Activated naive CD8-positive, alpha-beta T cell treated with anti-CD3 and anti-CD28 coated beads, Interleukin-2, amount 50 U/mL, for 24 hours (primary cell): Measurements from ENCODE around the gene EHD3.
A peak's percentile ranks its signal among the peaks of the same experiment; 100 is the strongest.

Experiments used
- ATAC-seq: fragments of 150-1000 bp; cut with Tn5 transposase; one replicate; pipeline ENCODE4 v1.10.0; 2021
- DNase-seq: peaks from one replicate; pipeline ENCODE4 v3.0.0; 2021
- H3K27ac Mint-ChIP-seq: one replicate; pipeline ENCODE4 v1.8.0; 2021; ENCODE audit warnings: mild to moderate bottlenecking, mixed read lengths
- H3K27me3 Mint-ChIP-seq: one replicate; pipeline ENCODE4 v1.8.0; 2021; ENCODE audit warnings: mixed read lengths
- H3K36me3 Mint-ChIP-seq: one replicate; pipeline ENCODE4 v1.8.0; 2021; ENCODE audit warnings: low read depth, mixed read lengths
- H3K4me1 Mint-ChIP-seq: one replicate; pipeline ENCODE4 v1.8.0; 2021; ENCODE audit warnings: mixed read lengths
- H3K4me3 Mint-ChIP-seq: one replicate; pipeline ENCODE4 v1.8.0; 2021; ENCODE audit warnings: mild to moderate bottlenecking, moderate library complexity, mixed read lengths
- H3K9me3 Mint-ChIP-seq: one replicate; pipeline ENCODE4 v1.8.0; 2021; ENCODE audit warnings: mixed read lengths

The EHD3 gene

DNA sequence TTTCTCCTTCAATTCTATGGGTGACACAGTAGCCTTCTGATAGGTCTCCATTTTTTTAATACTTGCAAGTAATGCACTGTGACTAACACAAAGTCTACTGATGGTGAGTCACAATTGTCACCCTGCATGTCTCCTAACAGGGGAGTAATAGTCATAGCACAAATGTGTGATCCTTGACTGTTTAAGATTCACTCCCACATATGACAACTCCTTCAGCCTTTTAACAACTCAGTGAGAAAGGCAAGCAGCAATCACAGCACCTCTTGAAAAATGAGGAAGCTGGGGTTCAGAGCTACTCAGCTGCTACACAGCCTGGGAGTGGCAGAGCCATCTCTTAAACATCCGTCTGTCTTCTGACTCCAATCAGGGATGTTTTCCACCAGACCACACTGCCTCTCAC lies 63.8 kb downstream of the EHD3 start:
- H3K36me3 Mint-ChIP-seq: no peaks in the 10 kb centered on the region
- no peak overlapping the region for H3K4me3 Mint-ChIP-seq
- peaks cover 1% of the 10 kb centered on the region for H3K27me3 Mint-ChIP-seq
- H3K27ac Mint-ChIP-seq: no peak overlapping the region
- peaks cover 4% of the 10 kb centered on the region for H3K4me1 Mint-ChIP-seq
- DNase-seq: no peak
- H3K9me3 Mint-ChIP-seq: no peaks in the 10 kb centered on the region
- ATAC-seq: peak; percentile 91

DNA sequence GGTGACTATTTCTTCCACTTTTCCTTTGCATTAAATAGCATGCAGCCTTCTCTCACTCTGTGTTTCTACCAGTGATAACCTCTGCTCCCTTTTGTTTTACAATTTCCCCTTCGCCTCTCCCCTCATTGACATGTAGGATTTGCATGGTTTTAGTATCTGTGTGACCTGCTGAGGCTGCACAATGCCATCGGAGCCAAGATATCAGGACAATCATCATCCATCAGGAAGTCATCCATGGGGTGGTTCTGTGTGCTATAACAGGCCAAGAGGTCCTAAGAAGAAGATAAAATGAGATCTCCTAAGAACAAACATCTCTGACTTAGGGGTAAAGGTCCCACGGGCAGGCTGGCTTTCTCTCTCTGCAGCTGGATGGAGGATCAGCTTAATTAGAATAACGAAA lies 65.6 kb downstream of the EHD3 start:
- Mint-ChIP-seq H3K4me3 (no peak overlapping the region), H3K4me1 (peaks cover 4% of the 10 kb centered on the region), H3K27me3 (peaks cover 1% of the 10 kb centered on the region), H3K36me3 (no peaks in the 10 kb centered on the region), H3K9me3 (no peaks in the 10 kb centered on the region), H3K27ac (no peak overlapping the region)
- DNase-seq (no peak), ATAC-seq (no peak)

DNA sequence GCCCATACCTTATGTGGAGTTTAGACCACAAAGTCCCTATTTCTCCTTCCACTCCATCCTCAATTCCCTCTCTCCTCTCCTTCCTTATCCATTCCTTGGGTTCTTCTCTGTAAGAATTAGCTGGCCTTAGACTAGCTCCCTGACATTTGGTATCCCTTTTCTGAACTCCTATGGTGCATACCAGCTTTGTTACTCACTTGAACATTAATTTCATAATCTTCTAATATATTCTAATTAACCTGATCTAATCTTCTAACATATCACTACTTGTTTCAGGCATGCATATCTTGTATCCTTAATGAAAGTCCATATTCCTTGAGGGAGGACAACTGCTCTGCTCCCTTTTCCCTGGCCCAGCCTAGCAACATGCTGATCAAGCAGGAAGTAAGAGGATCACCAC lies 66.4 kb downstream of the EHD3 start:
- Mint-ChIP-seq H3K27ac (no peak overlapping the region), H3K27me3 (peaks cover 1% of the 10 kb centered on the region), H3K4me1 (peaks cover 4% of the 10 kb centered on the region), H3K36me3 (no peaks in the 10 kb centered on the region), H3K9me3 (no peaks in the 10 kb centered on the region), H3K4me3 (no peak overlapping the region)
- DNase-seq (no peak), ATAC-seq (no peak)

DNA sequence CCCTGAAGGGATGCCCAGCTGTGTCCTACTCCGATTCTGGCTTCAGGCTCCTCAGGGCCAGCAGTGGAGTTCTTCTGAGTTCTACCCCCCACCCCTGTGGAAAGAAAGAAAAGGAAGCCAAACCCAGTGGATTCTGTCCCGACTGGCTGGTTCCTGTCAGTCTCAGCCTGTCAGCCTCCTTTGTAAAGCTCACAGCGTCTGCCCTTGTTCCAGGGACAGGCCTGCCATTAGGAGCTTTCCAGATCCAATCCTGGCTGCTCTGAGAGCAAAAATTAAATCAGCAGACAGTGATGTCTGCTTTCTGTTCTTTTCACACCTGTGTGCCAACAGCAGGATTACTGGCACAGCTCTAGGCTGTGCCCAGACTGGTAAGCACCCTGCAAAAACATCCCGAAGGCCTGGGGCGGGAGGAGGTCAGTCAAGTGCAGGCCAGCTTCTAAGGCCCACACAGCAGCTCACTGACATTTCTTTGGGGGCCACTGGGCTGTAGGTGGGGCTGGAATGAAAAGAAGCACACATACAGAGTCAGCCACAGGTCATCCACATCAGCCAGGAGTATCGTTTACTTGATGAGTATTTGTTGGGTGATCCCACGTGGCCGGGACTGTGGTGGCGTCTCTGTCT lies 69.1 kb downstream of the EHD3 start:
- Mint-ChIP-seq H3K27me3 (peaks cover 10% of the 10 kb centered on the region), H3K4me1 (no peaks in the 10 kb centered on the region), H3K9me3 (no peaks in the 10 kb centered on the region), H3K36me3 (no peaks in the 10 kb centered on the region), H3K27ac (no peak overlapping the region), H3K4me3 (no peak overlapping the region)
- ATAC-seq: no peak
- DNase-seq: no peak

DNA sequence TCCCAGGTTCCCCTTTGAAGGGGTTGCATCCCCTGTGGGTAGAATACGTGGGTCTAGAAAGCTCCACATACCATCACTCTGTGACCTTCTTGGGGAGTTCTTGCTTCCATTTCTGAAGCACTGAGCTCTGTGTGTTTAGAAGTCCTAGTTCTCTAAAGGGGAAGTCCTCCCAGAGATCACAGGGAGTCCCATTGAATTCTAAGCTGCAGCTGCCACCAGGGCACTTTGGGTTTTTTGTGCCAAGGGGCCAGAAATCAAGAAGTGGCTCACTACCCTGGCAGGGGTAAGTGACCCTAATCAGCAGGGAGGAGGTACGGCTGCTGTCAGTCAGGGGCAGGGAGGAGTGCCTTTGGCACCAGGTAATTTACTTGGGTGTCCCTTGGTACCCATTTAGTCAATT lies 70.9 kb downstream of the EHD3 start:
- H3K27ac Mint-ChIP-seq: no peak overlapping the region
- ATAC-seq: no peak
- H3K4me3 Mint-ChIP-seq: no peak overlapping the region
- no peaks in the 10 kb centered on the region for H3K4me1 Mint-ChIP-seq
- no peaks in the 10 kb centered on the region for H3K9me3 Mint-ChIP-seq
- DNase-seq: no peak
- H3K27me3 Mint-ChIP-seq: peaks cover 10% of the 10 kb centered on the region
- H3K36me3 Mint-ChIP-seq: no peaks in the 10 kb centered on the region

DNA sequence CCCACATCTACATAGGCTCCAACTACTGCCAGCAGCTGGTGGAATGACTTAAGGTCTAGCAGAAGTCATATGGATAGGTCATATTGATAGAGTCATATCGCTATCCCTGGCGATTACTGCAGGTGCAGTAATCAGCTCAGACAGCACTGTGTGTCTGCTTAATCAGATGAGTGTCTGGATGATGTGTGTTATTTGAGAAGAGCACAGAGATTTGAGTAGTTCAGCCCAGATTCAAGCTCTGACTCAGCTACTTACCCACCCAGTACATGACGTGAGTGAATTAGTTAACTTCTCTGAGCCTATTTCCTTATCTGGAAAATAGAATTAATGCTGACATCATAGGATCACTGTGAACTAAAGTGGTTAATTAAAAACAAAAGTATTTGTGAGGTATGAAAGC lies 78.9 kb downstream of the EHD3 start:
- no peak overlapping the region for H3K4me3 Mint-ChIP-seq
- no peaks in the 10 kb centered on the region for H3K36me3 Mint-ChIP-seq
- peaks cover 7% of the 10 kb centered on the region for H3K4me1 Mint-ChIP-seq
- no peaks in the 10 kb centered on the region for H3K9me3 Mint-ChIP-seq
- H3K27me3 Mint-ChIP-seq: no peaks in the 10 kb centered on the region
- H3K27ac Mint-ChIP-seq: no peak overlapping the region
- DNase-seq: no peak
- ATAC-seq: no peak

DNA sequence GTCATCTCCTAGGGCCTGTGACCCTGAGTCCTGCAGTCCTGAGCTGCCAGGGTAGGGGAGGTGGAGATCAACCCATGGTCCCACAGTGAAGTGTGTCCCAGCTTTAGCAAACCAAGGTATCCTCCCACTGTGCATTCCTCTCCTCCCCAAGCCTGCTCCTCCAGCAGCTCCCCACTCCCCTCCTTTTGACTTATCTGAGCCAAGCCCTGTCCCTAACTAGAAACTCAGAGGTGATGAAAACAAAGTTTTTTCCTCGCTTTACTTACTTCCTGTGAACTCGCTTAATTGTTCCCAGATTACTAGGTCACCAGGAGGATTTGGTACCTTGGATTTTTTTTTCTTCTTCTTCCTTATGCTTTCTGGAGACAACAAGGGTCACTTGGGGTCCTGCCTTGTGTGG lies 80.8 kb downstream of the EHD3 start:
- Mint-ChIP-seq H3K36me3 (no peaks in the 10 kb centered on the region), H3K27me3 (no peaks in the 10 kb centered on the region), H3K4me3 (no peak overlapping the region), H3K4me1 (peaks cover 26% of the 10 kb centered on the region), H3K9me3 (no peaks in the 10 kb centered on the region), H3K27ac (no peak overlapping the region)
- no peak for DNase-seq
- no peak for ATAC-seq

DNA sequence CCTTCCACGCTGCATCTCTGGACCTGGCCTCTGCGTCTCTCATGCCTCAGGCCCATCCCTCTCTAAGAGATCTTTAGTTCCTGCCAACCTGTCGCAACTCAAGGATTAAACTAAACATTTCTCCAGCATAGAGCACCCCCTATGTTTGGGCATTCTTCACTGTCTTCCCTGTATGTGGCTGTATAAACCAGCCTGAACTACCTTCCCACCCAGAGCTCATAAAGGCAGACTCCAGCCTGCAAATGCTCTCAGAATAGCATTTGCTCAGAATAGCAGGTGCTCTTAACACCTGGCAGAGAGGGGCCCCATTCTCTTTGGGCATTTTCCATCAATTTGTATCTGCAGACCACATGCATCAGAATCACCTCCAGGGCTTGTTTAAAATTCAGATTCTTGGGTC lies 83.4 kb downstream of the EHD3 start:
- H3K36me3 Mint-ChIP-seq: no peaks in the 10 kb centered on the region
- no peaks in the 10 kb centered on the region for H3K27me3 Mint-ChIP-seq
- no peak overlapping the region for H3K4me3 Mint-ChIP-seq
- no peak overlapping the region for H3K27ac Mint-ChIP-seq
- H3K9me3 Mint-ChIP-seq: no peaks in the 10 kb centered on the region
- DNase-seq: no peak
- no peak for ATAC-seq
- H3K4me1 Mint-ChIP-seq: peaks cover 34% of the 10 kb centered on the region

DNA sequence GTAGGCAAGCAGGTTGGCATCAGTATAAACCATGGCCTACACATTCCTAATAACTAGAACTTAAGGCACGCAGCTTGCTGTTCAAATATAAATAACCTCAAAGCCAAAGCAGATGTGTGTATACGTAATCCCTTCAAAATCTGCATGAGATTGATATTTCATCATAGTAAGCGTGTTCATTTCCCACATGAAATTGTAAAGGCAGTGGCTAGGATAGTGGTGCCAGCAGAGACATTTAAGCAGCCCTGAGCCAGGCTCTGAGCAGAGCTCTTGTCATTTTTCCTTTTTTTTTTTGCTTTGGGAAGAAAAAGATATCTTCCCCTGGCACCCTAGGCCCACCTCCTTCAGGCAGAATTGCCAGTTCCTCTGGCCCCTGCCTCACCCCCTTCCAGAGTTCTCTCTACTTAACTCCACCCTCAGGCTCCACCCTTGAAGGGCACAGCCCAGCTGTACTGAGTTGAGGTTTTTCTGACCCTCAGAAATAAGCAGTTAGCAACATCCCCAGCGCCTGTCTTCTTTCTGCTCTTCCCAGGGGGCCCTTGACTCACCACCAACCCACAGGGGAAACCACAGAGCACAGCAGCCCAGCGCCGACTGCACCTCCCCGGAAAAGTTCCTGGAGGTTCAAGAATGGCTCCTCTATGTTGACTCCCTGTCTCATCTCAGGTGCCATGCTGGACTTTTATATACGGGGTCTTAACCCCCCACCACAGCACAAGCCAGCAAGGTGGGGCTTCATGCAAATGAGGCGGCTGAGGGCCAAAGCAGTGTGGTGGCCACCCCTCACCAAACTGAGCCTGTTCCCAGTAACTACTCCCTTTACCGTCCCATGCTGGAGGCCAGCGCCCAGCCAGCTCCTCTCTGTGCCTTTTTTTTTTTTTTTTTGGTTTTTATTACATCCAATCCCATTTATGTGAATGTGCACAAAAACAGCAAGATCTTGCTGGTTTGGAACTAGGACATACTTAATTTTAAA lies 84.7 kb downstream of the EHD3 start:
- ATAC-seq: peak; percentile 85

More for the DNA sequence above, 84.7 kb downstream of the EHD3 start:
- no peaks in the 10 kb centered on the region for H3K27me3 Mint-ChIP-seq
- H3K4me1 Mint-ChIP-seq: peaks cover 46% of the 10 kb centered on the region
- H3K27ac Mint-ChIP-seq: peak overlapping the region; percentile 39
- no peaks in the 10 kb centered on the region for H3K36me3 Mint-ChIP-seq
- DNase-seq: peak; percentile 57
- H3K4me3 Mint-ChIP-seq: no peak overlapping the region
- H3K9me3 Mint-ChIP-seq: no peaks in the 10 kb centered on the region
